Brain microvascular endothelial cell (primary cell): ENCODE measurements around the gene SIL1.
"Not testable (repeated sequence)": the region's sequence is repeated elsewhere in the genome, so short reads cannot be mapped to it uniquely, and the experiment has no call there.

ENCODE experiments used
- DNase-seq: peaks from one replicate; pipeline ENCODE4 v3.0.0-alpha.2; 2020
- H3K27ac ChIP-seq: fragments of 250-450 bp; sonication (Bioruptor Pico); 2 replicates; pipeline ENCODE4 v1.5.1; 2020; ENCODE audit warnings: mild to moderate bottlenecking, moderate library complexity
- H3K27me3 ChIP-seq: fragments of 250-450 bp; sonication (Bioruptor Pico); replicated peaks from 2 replicates; pipeline ENCODE4 v1.5.1; 2020; ENCODE audit warnings: mild to moderate bottlenecking
- H3K36me3 ChIP-seq: fragments of 250-450 bp; sonication (Bioruptor Pico); replicated peaks from 2 replicates; pipeline ENCODE4 v1.5.1; 2020; ENCODE audit warnings: mild to moderate bottlenecking
- H3K4me3 ChIP-seq: 2 replicates; pipeline ENCODE4 v1.5.1; 2011; ENCODE audit warnings: low read depth, mild to moderate bottlenecking, control low read depth, low read length, moderate library complexity
- in situ Hi-C: cut with HindIII; loops from 2 replicates; pipeline ENCODE4 v1.10.0; 2017; ENCODE audit warnings: low sequenced_read_pairs, low pct_ligation_motif_present
- TF ChIP-seq, protein P1 (sequence below): IDR thresholded peaks from 2 replicates; pipeline ENCODE4 v1.5.1; 2011; ENCODE audit warnings: low read depth, mild to moderate bottlenecking, moderate library complexity, low read length, control low read depth, inconsistent platforms; ENCODE audit errors: missing control alignments

SIL1 gene

DNA sequence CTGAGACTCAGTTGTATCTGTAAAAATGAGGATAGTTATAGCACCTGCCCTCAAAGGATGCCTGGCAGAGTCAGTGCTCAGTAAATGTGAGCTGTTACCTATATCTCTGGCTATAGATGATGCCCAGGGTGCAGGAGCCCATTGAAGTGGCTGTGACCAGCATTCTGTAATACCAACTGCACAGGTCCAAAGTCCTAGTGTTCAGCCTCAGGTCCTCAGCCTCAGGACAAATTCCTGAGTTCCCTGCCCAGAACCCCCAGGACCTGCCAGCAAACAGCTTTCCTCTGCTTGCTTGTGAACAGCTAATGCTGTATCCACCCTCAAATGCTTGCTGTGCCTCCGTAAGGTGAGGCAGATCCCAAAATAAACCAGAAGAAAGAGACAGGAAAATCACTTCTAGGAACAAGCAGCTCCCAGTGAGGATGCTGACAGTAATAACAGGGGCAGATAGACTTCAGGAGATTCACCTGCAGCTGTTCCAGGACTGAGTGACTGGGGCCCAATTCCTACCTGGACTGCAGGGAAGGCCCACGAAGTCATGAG, 80.8 kb downstream of the SIL1 start:
- peaks cover 15% of the 10 kb centered on the region for H3K36me3 ChIP-seq
- in situ Hi-C loops = no loop called here
- H3K27me3 ChIP-seq = no peaks in the 10 kb centered on the region
- H3K4me3 ChIP-seq = no peak overlapping the region
- TF ChIP-seq, protein P1, sequence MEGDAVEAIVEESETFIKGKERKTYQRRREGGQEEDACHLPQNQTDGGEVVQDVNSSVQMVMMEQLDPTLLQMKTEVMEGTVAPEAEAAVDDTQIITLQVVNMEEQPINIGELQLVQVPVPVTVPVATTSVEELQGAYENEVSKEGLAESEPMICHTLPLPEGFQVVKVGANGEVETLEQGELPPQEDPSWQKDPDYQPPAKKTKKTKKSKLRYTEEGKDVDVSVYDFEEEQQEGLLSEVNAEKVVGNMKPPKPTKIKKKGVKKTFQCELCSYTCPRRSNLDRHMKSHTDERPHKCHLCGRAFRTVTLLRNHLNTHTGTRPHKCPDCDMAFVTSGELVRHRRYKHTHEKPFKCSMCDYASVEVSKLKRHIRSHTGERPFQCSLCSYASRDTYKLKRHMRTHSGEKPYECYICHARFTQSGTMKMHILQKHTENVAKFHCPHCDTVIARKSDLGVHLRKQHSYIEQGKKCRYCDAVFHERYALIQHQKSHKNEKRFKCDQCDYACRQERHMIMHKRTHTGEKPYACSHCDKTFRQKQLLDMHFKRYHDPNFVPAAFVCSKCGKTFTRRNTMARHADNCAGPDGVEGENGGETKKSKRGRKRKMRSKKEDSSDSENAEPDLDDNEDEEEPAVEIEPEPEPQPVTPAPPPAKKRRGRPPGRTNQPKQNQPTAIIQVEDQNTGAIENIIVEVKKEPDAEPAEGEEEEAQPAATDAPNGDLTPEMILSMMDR = no peak
- H3K27ac ChIP-seq = no peak overlapping the region
- no peak for DNase-seq

DNA sequence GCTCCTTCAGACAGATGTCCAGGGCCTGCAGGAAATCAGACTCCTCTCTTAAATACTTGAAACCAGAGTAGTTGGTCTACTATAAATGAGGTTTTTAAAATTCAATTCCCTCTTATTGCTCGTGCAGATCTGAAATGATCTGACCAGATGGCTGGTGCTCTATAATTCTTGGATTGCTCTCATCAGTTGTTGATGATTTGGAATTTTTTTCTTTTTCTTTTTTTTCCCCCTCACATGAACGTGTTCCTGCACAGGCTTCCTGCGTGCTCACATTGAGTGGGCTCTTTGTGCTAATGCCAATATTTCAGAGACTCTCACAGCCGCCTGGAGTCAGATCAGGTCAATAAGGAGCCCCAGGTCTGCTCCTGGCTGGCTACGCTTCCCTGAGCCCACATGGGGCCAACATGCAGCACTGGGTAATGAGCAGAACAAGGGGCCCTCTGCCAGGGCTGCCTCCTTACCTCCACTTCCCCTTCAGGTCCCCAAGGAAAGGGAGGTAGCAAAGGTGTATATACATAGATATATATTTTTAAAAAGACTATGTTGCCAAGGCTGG, 82.0 kb downstream of the SIL1 start:
- in situ Hi-C loops = no loop called here
- TF ChIP-seq, protein P1 = no peak

DNA sequence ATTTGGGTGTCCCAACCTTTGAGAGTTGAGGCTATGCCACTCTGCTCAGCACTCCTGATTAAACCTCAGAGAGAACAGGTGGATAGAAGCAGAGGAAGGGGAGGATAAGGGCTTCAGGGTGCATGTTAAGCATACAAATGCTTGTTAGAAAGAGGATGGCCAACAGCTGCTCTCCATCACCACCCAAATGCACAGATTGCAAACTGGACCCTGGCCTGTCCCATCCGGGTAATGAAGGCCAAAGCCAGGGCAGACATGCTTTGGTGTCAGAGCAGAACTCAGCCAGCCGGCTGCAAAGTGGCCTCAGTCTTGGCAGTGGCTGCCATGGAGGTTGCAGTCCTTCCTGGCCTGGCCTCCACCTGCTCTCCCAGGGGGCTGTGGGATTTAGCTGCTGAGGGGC, 84.3 kb downstream of the SIL1 start:
- Histone ChIP-seq H3K36me3 (no peaks in the 10 kb centered on the region), H3K27ac (no peak overlapping the region), H3K27me3 (no peaks in the 10 kb centered on the region), H3K4me3 (no peak overlapping the region)
- no peak for DNase-seq
- in situ Hi-C loops = no loop called here
- TF ChIP-seq, protein P1 = no peak

More for the DNA sequence above, 82.0 kb downstream of the SIL1 start:
- DNase-seq = no peak
- peaks cover 15% of the 10 kb centered on the region for H3K36me3 ChIP-seq
- no peak overlapping the region for H3K4me3 ChIP-seq
- no peaks in the 10 kb centered on the region for H3K27me3 ChIP-seq
- H3K27ac ChIP-seq = no peak overlapping the region

DNA sequence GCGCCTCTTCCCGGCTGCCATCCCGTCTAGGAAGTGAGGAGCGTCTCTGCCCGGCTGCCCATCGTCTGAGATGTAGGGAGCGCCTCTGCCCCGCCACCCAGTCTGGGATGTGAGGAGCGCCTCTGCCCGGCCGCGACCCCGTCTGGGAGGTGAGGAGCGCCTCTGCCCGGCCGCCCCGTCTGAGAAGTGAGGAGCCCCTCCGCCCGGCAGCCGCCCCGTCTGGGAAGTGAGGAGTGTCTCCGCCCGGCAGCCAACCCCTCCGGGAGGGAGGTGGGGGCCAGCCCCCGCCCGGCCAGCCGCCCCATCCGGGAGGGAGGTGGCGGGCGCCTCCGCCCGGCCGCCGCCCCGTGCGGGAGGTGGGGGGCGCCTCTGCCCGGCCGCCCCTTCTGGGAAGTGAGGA, 85.8 kb downstream of the SIL1 start:
- H3K4me3 ChIP-seq, H3K27me3 ChIP-seq, in situ Hi-C loops, H3K36me3 ChIP-seq, DNase-seq, H3K27ac ChIP-seq: not testable (repeated sequence)

DNA sequence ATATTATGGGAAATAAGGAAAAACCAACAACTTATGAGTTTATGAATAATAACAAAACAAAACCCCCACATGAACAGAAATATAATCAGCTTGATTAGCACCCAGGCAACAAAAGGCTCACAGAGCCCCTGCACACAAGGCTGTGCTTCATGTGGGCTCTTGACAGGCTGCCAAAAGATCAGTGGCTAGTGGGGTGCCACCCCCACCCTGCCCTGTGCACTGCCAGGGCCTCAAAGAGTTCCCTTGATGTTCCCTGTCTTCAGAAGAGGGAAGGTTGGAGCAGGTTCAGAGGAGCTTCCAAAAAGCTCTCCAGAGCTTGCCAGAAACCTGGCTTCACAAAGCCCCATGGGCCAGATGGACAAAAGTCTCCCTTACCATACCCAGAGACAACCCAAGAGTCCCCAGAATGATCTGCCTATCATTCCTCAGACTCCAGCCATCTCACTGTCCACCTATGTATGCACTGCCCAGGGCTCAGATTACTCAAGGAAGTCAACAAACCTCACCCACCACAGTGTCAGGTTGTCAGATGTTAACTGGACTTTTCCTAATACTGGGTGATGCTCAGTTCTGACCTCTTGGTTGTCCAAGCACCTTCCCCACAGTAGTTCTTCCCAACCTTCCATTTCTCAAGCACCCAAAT, 87.5 kb downstream of the SIL1 start:
- Histone ChIP-seq H3K27ac (no peak overlapping the region), H3K36me3 (no peaks in the 10 kb centered on the region), H3K4me3 (no peak overlapping the region), H3K27me3 (no peaks in the 10 kb centered on the region)
- DNase-seq = no peak
- in situ Hi-C loops = no loop called here
- TF ChIP-seq, protein P1 = no peak

DNA sequence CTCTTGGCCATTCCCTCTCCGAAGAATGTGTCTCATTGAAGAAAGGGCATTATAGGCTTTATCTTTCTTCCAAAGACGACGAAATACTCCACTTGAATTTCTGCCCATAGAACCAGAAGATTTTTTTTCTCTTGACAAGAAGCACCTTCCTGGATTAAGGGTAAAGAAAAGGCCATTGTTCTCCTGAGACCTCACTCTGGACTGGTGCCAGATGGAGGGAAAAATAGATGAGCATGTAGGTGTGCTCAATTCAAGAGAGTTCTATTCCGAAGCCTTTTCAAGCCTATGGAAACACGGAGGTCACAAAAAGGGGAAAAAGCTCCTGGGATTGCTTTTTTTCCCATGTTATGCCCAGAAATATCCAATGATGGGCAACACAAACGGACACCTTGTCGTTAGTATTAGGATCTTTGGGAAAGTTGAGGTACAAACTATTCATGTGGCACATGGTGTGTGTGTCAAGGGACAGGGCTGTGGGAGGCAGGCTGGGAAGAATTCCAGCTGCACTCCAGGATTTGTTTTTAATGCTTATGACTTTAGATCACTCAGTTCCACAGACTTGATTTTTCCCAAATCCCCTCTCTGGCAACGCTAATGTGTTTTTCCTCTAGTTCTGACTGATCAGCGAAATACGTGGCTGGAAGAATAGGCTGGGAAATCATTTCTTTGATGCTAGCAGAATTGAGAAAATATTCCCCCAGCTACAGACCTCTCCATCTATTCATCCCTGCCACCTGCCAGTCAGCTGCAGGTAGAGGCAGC, 89.9 kb downstream of the SIL1 start:
- TF ChIP-seq, protein P1 = no peak
- Histone ChIP-seq H3K36me3 (no peaks in the 10 kb centered on the region), H3K27me3 (no peaks in the 10 kb centered on the region), H3K27ac (no peak overlapping the region), H3K4me3 (no peak overlapping the region)
- in situ Hi-C loops = no loop called here
- peak; percentile 21 for DNase-seq
